ENCODE data around the gene USP40. TPM values are rescaled to one million over a fixed set of nuclear protein-coding genes. Genes with fewer than 3 reads are reported as not detected.

USP40 gene
- total RNA-seq, 2 donors from 2014 or later = 5.9 to 22.9 TPM

- H3K27ac Mint-ChIP-seq = no peak overlapping the region
- DNase-seq (ENCODE audit: low spot score in 2 of 2) (no peak), ATAC-seq (no peak)
- H3K9me3 Mint-ChIP-seq = no peaks in the 10 kb centered on the region
- peaks cover 0 to 6% of the 10 kb centered on the region in 2 donors for H3K36me3 Mint-ChIP-seq
Measured at GRCh38 chr2:233519787-233520611, 46.6 kb downstream of the USP40 start.

- DNase-seq (ENCODE audit: low spot score in 2 of 2) = no peak
- Mint-ChIP-seq H3K27ac (no peak overlapping the region), H3K36me3 (peaks cover 0 to 2% of the 10 kb centered on the region in 2 donors), H3K9me3 (no peaks in the 10 kb centered on the region)
- no peak for ATAC-seq
Measured at GRCh38 chr2:233513953-233514655, 52.5 kb downstream of the USP40 start.

GRCh38 chr2:233503947-233504637 is 62.5 kb downstream of the USP40 start:
- no peak for DNase-seq (ENCODE audit: low spot score in 2 of 2)
- Mint-ChIP-seq H3K27ac (no peak overlapping the region), H3K9me3 (peaks cover 17 to 30% of the 10 kb centered on the region in 2 donors), H3K36me3 (peaks cover 45 to 46% of the 10 kb centered on the region in 2 donors)
- ATAC-seq = peak in 1 of 2 donors; percentile 39

GRCh38 chr2:233503481-233503880 is 63.1 kb downstream of the USP40 start:
- DNase-seq (ENCODE audit: low spot score in 2 of 2) (no peak), ATAC-seq (no peak)
- H3K27ac Mint-ChIP-seq = no peak overlapping the region
- H3K36me3 Mint-ChIP-seq = peaks cover 45 to 46% of the 10 kb centered on the region in 2 donors
- peaks cover 17 to 30% of the 10 kb centered on the region in 2 donors for H3K9me3 Mint-ChIP-seq

- peak; percentile 88 to 96 for ATAC-seq
- peak overlapping the region in 1 of 2 donors; percentile 46 for H3K27ac Mint-ChIP-seq
Measured at GRCh38 chr2:233501198-233502076, 65.1 kb downstream of the USP40 start.

DNA sequence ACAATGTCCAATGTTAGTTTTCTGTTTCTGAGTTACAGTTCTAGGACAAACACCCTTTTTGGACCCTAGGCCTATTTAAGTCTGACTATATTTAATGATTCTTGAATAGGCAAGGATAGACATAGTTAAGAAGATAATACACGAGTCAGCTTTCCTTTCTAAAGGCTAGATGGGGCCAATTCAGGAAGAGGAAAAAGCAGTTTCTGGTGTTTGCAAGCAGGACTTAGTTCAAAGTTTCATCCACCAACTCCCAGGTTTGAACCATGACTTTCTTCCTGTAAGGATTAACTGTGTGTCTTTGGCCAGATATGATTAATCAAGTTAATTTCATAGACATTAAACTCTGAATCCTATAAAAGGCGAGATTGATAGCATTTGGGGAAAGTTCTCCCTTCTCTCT is 66.7 kb downstream of the USP40 start:
- no peak overlapping the region for H3K27ac Mint-ChIP-seq
- peaks cover 34% of the 10 kb centered on the region in 2 donors for H3K36me3 Mint-ChIP-seq
- no peak for ATAC-seq

More at GRCh38 chr2:233501198-233502076, 65.1 kb downstream of the USP40 start:
- Mint-ChIP-seq H3K9me3 (peaks cover 17 to 30% of the 10 kb centered on the region in 2 donors), H3K36me3 (peaks cover 45 to 46% of the 10 kb centered on the region in 2 donors)
- DNase-seq (ENCODE audit: low spot score in 2 of 2) = no peak

DNA sequence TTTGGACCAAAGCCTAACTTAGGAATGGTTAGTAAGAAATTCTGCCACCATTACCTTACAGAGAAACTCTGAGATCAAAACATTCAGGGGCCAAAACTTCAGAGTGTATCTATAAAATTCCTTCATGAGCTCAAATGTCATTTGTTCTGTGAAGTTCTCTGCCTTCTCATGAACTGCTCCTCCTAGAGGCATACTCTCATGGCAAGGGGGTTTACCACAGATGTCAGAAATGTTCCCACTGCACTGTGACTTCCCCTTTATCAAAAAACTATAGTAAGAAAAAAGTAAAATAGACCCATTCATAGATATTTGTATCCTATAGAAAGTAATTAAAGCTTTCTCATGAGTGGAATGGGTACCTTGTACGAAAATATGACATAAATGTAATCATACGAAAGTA is 68.5 kb downstream of the USP40 start:
- Mint-ChIP-seq H3K9me3 (peaks cover 12 to 13% of the 10 kb centered on the region in 2 donors), H3K27ac (no peak overlapping the region), H3K36me3 (peaks cover 17 to 19% of the 10 kb centered on the region in 2 donors)
- no peak for DNase-seq (ENCODE audit: low spot score in 2 of 2)
- ATAC-seq = no peak

More for the DNA sequence above, 66.7 kb downstream of the USP40 start:
- DNase-seq (ENCODE audit: low spot score in 2 of 2) = no peak
- peaks cover 17 to 26% of the 10 kb centered on the region in 2 donors for H3K9me3 Mint-ChIP-seq

- DNase-seq (ENCODE audit: low spot score in 2 of 2) = no peak
- peaks cover 13 to 15% of the 10 kb centered on the region in 2 donors for H3K36me3 Mint-ChIP-seq
- H3K27ac Mint-ChIP-seq = peak overlapping the region in 1 of 2 donors; percentile 14
- ATAC-seq = no peak
- H3K9me3 Mint-ChIP-seq = peaks cover 9% of the 10 kb centered on the region in 2 donors
Measured at GRCh38 chr2:233497692-233498091, 68.9 kb downstream of the USP40 start.

DNA sequence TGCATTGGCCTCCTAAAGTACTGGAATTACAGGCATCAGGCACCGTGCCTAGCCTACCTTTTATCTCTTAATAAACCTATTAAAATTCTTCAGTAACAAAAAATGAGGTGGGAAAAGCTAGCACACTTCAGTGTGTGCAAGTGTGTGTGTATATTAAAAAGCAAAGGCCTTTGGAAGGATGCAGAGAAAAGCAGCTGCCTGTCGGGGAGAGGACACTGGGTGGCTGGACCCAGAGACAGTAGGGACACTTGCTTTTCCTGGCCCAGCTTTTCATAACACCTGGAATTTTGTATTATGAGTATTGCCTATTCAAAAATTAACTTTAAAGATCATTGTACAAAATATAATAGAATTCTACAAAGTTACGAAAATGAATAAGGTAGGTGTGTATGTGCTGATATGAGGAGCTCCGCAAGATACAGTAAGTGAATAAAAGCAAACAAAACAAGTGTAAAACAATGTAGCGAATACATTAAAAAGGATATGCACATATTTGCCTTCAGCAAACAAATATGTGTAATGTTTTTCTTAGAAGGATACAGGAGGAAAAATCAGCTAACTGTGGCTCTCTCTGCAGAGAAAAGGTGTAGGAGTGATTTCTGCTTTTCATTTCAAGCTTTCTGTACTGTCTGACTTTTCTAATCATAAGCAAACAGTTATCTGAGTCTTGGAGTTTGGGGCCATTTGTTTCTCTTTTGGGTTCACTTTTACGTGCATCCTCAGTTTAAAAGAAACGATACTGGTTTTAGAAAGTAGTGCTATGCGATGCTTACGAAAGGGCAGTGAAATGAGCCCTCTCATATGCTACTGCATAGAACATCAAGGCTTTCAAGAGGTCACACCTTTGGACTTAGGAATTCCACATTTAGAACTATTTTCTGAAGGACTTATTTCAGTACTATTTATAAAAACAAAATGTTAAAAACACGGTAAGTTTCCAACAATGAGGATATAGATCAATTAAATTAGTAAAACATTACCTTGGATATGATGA is 70.8 kb downstream of the USP40 start:
- DNase-seq (ENCODE audit: low spot score in 2 of 2) (no peak), ATAC-seq (no peak)
- Mint-ChIP-seq H3K27ac (no peak overlapping the region), H3K9me3 (no peaks in the 10 kb centered on the region), H3K36me3 (no peaks in the 10 kb centered on the region)

DNA sequence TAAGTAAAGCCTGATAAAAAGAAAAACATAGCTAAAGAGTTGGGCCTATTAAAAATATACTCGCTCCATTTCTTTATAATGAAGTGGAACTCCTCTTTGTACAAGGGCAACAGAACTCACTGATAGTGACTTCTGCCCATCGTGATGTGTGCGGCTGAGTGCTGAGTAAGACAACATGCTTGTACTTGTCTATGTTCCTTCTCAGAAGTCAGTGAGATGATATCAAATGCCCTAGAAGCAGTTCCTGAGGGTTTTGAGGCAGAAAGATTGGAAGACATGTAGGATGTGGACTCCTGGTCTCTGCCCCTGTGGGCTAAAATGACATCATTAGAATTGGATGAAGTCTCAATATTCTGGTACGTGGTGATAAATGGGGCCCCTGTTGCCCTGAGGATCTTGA is 73.8 kb downstream of the USP40 start:
- no peak for ATAC-seq

DNA sequence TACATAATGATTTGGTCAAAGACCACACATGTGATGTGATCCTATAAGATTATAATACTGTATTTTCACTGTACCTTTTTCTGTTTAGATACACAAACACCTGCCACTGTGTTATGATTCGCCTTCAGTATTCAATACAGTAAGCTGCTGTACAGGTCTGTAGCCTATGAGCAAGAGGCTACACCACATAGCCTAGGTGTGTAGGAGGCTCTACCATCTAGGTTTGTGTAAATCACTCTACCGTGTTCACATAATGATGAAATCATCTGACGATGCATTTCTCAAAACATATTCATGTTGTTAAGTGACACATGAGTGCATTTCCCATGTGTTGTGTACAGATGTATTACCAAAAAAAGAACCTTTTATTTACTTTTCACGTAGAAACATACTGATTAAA is 74.5 kb downstream of the USP40 start:
- Mint-ChIP-seq H3K27ac (no peak overlapping the region), H3K36me3 (no peaks in the 10 kb centered on the region), H3K9me3 (no peaks in the 10 kb centered on the region)
- ATAC-seq = no peak
- DNase-seq (ENCODE audit: low spot score in 2 of 2) = no peak

More for the DNA sequence above, 73.8 kb downstream of the USP40 start:
- peak overlapping the region in 1 of 2 donors; percentile 33 for H3K27ac Mint-ChIP-seq
- H3K36me3 Mint-ChIP-seq = no peaks in the 10 kb centered on the region
- DNase-seq (ENCODE audit: low spot score in 2 of 2) = no peak
- H3K9me3 Mint-ChIP-seq = no peaks in the 10 kb centered on the region

DNA sequence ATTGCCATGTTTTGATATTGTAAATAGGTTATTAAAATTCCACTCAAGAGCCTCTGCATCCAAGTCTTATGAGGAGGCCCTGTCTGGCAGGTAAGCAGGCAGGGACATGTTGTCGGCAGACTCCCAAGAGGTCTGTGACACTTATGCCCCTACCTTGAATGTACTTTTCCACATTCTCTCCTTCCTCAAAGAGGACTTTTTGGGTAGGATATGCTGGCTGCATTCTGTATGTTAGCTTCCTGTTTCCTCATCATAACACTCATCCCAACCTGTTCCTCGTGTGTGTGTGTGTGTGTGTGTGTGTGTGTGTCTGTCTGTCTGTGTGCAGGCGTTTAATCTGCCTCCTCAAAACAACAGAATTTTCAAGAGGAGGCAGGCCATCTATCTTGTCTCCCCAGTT is 75.3 kb downstream of the USP40 start:
- Mint-ChIP-seq H3K27ac (no peak overlapping the region), H3K9me3 (no peaks in the 10 kb centered on the region), H3K36me3 (no peaks in the 10 kb centered on the region)
- no peak for DNase-seq (ENCODE audit: low spot score in 2 of 2)
- no peak for ATAC-seq

DNA sequence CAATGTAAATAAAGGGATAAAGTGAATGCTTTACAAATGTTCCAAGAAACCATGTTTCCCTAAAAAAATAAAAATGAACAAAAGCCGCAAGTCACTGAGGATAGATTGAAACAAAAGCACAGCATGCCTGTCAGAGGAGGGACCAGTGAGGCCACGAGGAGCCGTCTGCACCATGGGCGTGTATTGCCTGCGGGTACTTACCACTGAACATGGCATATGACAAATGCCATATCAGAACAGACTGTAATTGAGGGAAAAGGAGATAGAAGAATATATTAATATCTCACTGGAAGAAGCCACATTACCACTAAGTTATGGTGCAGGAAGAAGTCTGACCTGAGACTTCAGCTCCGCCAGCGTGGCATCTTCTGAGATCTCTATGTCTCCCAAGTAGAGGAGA is 75.8 kb downstream of the USP40 start:
- Mint-ChIP-seq H3K9me3 (no peaks in the 10 kb centered on the region), H3K36me3 (no peaks in the 10 kb centered on the region), H3K27ac (no peak overlapping the region)
- no peak for ATAC-seq
- no peak for DNase-seq (ENCODE audit: low spot score in 2 of 2)

GRCh38 chr2:233489666-233490065 is 76.9 kb downstream of the USP40 start:
- DNase-seq (ENCODE audit: low spot score in 2 of 2) (no peak), ATAC-seq (no peak)
- Mint-ChIP-seq H3K36me3 (no peaks in the 10 kb centered on the region), H3K27ac (no peak overlapping the region), H3K9me3 (no peaks in the 10 kb centered on the region)

GRCh38 chr2:233489143-233489542 is 77.4 kb downstream of the USP40 start:
- H3K9me3 Mint-ChIP-seq = no peaks in the 10 kb centered on the region
- ATAC-seq (no peak), DNase-seq (ENCODE audit: low spot score in 2 of 2) (no peak)
- no peak overlapping the region for H3K27ac Mint-ChIP-seq
- H3K36me3 Mint-ChIP-seq = no peaks in the 10 kb centered on the region
